NOMO-1 treated with DMSO at 0.1 percent for 48 hours (cell line): ENCODE results near the gene RNF175.

Experiments
- DNase-seq: peaks from one replicate; lab custom pipeline; 2025; ENCODE audit not compliant: unreplicated experiment; lab: John Stamatoyannopoulos, UW

RNF175 gene

DNA sequence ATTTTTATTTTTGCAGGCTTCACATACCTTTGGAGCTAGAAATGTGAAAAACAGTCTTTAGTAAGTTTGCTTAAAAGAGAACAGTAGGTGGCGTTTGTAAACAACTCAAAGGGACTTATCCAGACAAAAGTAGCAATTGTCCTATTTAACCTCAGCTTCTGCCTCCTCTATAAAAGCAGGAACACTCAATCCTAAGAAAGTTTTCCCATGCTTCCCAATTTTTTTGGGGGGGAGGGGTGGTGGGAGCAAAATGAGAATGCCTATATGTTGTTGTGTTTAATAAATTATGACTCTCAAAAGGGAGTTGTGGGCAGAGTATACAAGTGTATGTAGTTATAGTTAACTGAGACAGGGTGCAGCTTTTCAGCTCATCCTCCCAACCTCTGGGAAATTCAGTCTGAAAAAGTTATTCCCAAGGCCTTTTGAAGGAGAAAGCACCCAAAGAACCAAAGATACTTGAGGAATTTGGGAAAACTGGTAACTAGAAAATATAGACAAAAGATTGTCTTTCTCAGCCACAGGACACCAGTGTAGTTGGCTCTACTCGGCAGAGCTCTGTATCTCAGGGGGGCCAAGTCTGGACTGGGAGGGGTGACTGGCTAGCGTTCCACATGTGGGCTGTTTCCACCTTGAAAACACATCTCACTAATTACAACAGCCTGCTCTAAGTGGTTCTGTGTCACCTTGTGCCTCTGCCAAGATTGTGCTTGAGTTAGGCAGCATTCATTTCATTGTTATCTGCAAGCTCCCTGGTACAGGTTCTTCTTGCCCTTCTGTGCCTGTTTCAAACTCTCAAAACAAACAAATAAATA lies 26.3 kb upstream of the RNF175 start:
- DNase-seq, result peak; percentile 51

DNA sequence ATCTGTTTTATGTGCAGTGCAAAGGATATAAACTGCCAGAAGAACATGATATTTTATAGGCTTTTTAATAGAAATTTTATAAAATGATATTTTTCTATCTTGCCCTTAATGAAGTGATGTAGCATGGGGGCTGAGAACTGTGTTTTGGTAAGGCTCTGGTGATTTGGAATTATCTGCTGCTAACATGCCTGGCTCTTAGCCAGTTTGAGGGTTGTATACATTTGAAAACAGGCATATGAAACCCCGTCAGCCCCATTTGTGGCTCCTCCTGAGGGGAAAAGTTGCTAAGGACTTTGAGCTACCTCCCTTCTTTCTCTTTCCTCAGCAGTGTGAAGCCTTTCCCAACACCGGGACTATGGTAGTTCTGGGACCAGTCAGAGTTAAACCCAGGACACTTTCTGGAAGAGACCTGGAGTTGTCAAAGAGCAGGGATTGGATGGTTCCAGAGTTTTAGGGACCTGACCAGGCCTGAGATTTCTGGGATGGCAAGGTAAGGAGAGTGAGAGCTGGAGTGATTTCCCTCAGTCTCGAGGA lies 24.4 kb upstream of the RNF175 start:
- no peak for DNase-seq

DNA sequence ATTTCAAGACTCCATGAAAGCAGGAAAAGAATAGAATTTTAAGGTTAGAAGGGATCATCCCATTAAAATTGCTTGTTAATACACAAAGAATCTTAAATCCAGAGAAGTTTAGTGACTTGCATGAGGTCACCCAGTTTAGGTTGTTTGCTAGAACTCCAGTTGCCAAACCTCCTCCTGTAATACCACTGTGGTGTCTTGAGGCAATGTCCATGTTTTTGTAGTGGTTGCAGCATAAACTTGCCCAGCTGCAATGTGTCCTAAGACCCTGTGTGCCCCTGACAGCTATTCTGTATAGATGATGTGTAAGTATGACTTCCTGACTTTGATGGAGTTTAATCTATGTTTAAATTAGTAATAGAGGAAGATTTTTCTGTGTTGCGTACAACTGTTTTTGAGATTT lies 22.8 kb upstream of the RNF175 start:
- no peak for DNase-seq

DNA sequence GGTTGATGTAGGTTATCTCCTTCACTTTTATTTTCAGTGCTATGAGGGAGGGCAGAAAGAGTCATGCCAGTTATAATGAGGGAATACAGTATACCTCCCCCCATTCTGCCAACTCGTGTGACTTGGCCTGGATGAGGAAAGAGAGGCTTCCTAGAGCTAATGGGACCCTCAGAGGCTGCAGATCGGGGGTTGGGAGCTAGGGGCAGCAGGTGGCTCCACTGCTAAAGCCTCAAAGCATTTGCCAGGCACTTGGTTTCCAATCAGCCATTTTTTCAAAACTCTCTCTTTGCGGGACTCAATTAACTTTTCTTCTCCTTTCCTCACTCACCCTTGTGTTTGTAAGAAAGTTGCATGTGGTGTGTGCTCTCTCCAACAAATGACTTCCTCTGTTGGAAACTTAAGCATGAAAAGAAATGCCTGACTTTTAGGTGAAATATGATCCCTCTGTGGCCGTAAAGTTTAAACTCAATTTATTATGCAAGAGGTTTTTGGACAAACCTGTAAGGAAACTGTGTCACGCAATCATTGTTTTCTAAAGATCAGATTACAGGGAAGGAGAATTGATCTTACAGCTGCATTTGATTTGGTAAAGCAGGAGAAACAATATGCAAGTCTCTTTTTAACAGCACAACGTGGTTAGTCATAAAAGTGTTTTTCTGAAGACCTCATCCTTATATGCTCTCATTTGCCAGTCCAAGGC lies 22.0 kb upstream of the RNF175 start:
- peak; percentile 73 for DNase-seq

DNA sequence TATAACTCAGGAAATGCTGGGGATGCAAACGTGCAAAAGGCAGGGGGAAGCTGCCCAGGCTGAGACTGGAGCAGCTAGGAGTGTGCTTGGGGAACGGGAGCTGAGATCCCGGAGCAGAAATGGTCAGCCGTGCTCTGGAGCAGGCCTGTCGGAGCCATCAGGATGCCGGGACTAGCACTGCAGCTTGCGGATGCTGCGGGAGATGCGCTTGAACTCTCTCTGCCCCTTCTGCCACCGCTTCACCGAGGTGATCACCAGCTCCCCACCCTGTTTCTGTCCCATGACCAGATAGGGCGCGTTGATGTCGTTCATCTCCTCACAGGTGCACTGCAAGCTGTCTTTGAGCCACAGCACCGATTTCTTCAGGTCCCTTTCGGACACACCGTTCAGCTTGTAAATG lies 21.5 kb upstream of the RNF175 start:
- no peak for DNase-seq

DNA sequence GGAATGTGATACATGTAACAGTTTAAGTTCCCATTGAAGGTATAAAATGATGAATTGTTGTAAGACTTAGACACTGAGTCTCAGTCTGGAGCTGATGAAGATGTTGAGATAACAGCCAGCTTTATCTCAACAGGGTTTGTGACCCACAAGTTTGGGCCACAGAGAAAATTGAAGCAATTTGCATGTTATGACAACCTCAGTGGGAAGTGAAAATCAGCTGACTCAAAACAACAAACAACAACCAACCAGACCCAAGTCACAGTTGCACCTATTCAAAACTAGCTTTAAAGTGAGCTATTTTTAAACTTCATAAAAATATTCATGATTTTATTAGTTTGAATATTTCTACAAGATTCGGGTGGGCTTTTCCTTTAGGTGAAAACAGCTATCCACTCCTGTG lies 21.1 kb upstream of the RNF175 start:
- DNase-seq, result no peak

DNA sequence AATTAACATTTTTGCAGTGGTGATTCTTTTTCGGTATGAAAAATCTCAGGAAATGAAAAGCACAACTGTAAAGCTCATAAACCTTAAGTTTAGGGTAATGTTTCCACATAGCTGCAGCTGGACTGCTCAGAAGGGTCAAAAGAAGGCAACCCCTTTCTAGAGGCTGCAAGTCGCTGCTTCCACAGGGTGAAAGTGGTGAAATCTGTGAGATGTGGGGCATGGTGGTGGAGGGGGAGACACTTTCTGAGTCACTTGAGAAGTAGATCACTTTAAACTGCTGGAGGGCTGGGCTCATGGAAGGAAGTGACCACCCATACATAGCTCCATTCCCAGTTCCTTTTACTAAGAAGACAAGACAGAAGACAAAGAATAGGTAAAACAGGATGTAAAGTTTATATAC lies 20.4 kb upstream of the RNF175 start:
- peak; percentile 72 for DNase-seq

DNA sequence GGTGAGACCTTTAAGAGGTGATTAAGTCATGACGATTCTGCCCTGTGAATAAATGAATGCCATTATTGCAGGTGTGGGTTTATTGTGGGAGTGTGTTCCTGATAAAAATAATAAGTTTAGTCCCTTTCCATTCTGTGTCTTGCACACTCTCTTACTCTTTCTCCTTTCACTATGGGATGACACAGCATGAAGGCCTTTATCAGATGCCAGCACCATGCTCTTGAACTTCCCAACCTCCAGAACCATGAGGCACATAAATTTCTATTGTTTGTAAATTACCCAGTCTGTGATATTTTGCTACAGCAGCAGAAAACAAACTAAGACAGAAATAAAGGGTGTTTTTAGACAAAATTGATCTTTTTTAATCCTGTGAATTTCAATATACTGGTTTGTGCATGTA lies 18.6 kb upstream of the RNF175 start:
- DNase-seq, result no peak

DNA sequence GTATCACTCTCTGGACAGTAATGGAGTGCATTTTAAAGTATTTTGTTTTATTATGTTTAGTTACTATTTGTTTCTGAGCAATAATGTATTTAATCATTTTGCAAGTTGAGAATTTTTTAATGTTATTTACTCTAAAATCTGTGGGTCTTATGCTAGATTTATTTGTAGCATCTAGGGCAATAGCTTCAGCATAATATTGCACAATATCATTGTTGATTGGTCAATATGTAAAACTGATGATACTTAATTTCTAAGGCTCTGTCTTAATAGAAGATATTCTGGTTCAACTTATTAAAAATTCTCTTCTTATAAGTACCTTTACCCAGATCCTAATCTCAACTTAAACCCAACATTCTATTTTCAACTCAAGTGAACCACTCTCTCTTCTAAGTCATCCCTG lies 17.6 kb upstream of the RNF175 start:
- no peak for DNase-seq

DNA sequence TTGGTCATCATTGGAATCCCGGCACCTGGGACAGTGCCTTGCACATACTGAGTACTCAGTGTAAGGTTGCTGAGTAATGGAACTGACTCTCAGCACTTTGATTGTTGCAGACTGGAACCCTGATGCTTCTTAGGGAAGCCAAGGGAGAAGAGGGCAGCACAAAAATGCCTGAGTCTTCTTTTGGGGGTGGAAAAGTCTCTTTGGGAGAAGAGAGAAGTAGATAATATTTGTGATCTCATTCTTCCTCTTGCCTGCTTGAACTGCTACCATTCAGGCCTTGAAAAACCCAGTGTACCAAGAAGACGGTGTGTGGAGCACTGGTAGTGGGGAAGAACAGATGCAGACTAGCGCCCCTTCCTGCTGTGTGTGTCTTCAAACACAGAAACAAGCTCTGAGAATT lies 16.8 kb upstream of the RNF175 start:
- DNase-seq, result no peak

DNA sequence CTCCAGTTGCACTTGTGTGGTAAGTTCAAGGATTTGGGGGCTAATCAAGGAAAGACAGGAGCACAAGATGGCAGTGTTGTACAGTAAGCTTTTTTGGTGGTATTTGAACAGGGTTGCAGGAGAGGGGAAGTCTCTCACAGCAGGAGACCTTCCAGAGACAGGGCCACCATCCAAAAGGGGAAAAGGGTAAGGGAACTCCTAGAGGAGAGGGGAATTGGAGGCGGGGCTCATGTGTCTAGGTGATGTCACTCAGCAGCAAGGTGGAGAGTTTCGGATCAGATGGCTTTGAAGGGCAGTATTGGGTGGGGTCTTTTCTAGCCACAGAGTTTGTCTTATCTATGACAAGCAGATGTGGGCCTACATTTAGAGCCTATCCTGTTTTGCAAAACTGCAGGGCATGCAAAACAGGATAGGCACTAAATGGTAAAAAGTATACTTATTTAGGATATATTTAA lies 13.4 kb upstream of the RNF175 start:
- no peak for DNase-seq

DNA sequence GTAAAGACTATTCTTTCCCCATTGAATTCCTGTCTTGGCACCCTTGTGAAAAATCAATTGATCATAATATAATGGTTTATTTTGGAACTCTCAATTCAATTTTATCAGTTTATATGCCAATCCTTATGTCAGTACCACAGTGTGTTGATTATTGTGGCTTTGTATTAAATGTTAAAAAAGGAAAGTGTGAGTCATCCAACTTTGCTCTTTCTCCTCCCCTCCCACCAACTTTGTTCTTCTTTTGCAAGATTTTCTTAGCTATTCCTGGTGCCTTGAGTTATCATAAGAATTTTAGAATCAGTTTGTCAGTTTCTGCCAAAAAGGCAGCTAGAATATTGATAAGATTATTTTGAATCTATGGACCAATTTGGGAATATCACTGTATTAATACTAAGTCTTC lies 11.2 kb upstream of the RNF175 start:
- peak; percentile 55 for DNase-seq

DNA sequence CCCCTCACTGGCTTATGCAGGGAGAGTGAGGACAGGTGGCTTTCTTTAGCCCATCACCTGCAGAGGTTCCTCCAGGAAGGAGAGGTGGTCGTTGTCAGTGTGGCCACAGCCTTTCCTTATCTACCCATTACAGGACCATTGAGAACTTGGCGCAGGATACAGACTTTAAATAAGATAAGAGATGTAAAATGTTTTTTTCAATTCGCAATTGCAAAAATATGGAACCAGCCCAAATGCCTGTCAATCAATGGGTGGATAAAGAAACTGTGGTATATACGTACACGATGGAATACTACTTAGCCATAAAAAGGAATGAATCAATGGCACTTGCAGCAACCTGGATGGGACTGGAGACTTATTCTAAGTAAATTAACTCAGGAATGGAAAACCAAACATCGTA lies 6.9 kb upstream of the RNF175 start:
- DNase-seq, result no peak

DNA sequence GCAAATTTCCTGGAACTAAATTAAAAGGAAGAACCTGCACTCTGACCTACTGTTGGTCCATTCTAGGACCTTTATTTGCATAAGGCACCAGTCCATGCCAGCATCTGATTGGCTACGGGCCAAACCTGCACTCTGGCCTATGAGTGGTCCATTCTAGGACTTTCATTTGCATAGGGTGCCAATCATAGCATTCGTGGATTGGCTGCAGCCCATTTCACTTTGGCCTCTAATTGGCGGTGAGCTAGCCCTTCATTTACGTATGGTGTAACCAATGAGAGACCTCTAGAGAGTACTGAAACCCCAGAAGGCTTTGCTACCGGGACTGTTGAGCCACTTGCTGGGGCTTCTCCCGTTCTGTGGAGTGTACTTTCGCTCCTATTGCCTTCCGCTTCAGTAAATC lies 6.1 kb upstream of the RNF175 start:
- DNase-seq, result no peak

DNA sequence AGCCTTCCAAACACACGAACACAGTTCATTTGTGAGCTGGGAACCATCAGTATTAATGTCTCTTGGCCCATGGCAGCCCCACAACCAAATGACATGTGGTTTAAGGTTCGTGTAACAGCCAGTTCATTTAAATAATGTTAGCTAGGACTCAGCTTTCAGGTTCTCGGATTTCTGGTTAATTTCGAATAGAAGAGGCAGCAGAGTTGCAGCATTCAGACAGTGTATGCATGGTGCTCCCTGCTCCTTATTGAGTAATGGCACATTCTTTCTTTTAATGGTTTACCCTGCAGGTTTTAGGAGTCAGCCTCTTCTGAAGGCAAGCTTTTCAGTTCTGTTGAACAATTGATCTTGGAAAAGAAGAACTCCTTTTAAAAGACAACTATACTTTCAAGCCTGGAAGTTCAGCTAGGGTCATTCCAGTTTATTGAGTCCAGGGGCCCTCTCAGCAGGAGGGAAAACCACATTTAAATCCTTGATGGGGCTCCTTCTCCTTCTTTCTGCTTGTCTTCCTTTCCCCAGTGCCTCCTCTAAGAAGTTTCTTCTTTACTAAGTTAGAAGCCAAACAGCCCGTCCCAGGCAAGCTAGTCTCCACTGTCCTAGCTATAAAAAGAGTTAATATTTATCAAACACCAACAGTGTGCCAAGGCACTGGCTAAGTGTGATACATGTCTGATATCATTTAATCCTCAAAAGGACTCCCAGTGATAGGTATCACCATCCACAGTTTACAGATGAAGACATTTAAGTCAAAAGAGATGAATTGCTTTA lies 5.0 kb upstream of the RNF175 start:
- DNase-seq, result no peak

DNA sequence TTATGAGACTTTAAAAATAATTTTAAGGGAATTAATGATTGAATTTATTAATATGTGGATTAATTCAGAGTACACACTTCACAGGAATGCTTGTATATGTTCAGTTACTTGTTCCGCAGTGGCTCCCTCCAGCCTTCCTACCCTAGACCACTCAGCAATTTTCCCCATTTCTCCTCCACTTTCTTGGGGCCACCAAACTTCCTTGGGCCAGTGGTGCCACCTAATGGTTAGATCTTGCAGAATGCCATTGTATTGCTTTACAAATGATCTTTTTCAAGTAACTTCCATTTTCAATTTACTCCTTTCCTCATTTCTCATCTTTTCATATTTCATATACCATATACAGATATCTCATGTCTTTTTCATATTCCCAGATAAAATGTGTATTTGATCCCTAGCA lies 3.6 kb upstream of the RNF175 start:
- peak; percentile 14 for DNase-seq

DNA sequence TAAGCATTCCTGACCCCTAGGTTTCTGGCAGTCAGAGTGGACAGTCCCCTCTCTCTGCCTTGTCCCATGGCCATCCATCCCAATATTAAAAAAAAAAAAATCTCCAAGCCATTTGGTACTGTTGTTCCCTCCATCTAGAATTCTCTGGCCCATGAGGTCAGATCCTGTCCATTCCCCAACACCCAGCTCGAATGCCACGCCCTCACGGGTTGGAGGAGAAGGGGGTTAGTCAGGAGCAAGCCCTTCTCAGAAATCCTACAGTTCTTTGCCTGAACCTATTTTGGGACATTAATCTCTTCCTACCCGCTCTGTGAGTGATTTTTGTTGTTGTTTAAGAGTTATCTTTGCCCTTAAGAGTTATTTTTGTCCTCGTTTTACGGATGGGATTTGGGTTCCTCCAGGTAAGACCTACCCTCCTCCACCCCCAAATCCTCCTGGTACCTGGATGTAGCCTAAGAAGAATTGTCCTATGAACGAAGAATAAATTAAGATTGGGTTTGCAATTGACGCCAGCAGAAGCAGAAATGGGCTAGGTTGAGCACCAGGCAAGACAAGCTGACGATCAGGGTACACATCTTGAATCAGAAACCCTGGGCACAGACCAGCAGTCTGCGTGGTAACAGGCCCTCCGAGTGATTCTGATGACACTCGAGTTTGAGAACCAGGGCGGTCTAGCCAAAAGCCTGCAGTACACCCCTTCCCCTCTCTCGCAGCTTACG lies 977 bp downstream of the RNF175 start:
- DNase-seq, result no peak

DNA sequence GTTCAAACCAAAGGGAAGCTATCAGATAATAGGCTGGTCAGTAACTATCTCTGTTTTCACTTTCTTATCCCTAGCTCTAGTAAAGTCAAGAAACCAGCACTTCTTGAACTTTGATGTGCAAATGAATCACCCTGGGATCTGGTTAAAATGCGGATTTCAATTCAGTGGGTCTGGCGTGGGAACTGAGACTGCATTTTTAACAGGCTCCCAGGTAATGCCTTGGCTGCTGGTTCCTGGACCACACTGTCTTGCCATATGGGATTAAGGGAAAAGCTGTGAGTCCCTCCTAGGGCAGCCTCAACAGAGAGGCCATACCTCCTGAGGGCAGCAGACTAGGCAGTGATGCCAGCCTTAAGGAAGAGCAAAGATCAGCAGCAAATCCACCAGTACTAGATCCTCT lies 1.7 kb downstream of the RNF175 start:
- no peak for DNase-seq

DNA sequence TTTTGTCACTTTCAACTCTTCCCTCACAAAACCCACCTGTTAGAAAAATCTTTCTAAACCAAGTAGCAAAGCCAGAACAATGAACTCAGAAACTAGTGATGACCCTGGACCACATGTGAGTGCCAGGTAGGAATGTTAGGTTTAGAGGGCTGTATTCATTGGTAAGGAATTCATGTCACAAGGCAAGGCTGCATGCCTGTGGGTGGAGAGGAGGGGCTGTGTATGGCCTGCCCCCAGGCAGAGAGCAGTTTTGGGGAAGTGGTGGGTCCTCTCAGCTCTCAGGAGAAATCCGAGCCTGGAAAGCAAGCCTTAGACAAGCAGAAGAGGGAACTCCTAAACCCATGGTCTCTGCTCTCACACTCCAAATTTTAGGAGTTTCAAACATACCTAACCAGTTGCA lies 2.4 kb downstream of the RNF175 start:
- DNase-seq, result peak; percentile 47

DNA sequence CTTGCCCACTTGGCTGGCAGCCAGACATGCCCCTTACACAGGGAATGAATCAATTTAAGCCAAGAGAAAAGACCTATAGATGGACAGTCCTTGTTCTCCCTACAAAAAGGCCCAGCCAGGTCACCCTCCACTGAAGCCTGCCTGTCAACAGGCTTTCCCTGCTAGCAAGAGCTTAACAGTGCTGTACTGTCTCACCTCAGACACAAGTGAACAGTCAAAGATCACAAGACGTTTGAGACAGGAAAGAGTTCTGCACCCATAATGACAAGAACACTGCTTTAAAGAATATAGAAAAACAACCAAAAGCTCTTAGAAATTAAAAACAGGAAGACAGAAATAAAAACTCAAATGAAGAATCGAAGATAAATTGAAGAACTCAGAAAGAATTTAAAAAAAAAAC lies 4.6 kb downstream of the RNF175 start:
- no peak for DNase-seq
